ENCODE measurements around the gene MTHFD1L.

MTHFD1L gene

DNA sequence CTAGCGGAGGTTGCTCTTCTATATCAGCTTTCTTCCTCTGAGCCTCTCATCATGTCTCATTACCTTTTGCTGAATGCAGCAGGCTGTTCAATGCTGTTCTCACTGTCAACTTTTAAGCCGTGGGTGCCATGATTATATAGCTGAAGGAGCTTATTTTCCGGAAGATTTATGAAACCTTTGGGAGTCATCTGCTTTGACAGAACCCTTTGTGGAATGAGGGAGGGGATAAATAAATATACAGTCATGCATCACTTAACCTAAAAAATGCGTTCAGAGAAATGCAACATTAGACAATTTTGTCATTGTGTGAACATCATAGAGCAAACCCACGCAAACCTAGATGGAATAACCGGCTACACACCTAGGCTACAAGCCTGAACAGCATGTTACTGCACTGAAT is 272.0 kb downstream of the MTHFD1L start:
- DNase-seq = no peak

GRCh38 chr6:151139524-151139923 is 274.0 kb downstream of the MTHFD1L start:
- no peak for DNase-seq

DNA sequence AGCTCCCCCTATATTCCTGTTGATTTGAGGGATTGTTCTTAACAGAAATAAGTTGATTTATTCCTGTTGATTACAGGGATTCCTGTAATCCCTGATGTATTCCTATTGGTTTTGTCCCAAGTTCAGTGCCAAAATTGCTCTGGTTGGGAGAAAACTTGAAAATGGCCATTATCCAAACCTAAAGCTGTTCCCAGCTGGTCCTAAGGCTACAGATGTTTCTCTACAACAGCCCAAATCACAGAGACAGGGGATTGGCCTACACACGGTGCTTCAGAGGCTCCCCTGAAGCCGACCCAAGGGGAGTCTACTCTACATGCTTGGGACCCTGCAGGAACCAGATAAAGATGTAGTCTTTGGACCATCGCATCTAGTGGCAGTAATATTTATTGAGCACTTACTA is 275.3 kb downstream of the MTHFD1L start:
- no peak for DNase-seq

- no peak for DNase-seq
Observed at GRCh38 chr6:151141685-151142084, 276.2 kb downstream of the MTHFD1L start.

DNA sequence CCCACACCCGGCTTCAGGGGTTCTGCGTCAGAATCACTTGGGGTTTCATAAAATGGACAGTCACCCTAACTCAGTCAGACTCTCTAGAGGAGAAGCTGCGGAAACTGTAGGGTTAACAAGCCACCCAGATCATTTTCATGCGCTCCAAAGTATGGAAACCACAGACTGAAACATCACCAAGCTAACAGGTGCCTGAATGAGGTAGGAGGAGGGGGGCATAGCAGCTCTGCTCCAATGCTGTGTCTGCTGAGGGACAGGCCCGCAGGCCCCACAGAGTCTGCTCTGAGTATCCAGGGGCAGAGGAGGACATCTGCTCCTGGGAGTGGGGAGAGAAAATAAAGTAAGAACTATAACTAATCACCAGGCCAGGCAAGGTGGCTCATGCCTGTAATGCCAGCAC is 277.2 kb downstream of the MTHFD1L start:
- no peak for DNase-seq

DNA sequence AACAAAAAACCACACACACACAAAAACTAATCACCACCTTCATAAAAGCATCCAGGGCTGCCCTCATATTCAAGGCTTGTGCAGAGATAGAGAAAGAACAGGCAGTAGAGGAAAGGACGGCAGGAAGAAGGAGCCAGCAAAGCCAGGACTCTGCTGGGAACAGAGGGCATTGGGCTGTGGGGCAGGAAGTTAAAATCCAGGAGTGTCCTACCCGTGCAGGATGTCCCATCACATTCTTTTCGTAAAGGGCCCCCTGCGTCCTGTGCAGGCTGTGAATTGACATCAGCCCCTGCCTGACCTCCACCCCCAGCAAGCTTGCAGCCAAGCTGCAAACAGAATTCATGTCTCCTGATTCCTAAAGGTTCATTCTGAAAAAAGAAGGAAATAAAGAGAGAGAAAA is 277.8 kb downstream of the MTHFD1L start:
- no peak for DNase-seq

GRCh38 chr6:151143806-151144205 is 278.3 kb downstream of the MTHFD1L start:
- DNase-seq = no peak

GRCh38 chr6:151147118-151147832 is 281.8 kb downstream of the MTHFD1L start:
- DNase-seq = no peak

GRCh38 chr6:151148111-151148510 is 282.6 kb downstream of the MTHFD1L start:
- DNase-seq = no peak

DNA sequence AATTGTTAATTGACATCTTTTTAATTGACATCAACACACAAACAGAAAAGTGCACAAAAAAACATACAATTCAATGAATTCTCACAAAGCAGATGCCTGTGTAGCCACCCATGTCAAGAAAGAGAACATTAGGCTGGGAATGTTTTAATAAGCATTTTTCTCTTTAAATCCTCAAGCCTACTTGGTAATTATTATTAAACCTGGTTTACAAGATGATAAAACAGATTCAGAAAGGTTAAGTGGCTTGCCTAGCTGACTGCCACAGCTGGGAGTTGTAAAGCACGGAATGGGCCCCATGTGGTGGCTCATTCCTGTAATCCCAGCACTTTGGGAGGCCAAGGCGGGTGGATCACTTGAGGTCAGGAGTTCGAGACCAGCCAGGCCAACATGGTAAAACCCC is 284.3 kb downstream of the MTHFD1L start:
- no peak for DNase-seq
